Endothelial cell of umbilical vein (primary cell): ENCODE measurements around the gene OR2F1. TPM values are rescaled to one million over a fixed set of nuclear protein-coding genes. Genes with fewer than 3 reads are reported as not detected.

Experiments used
- BruUV-seq: library from RNA; stranded (reverse); fragments of 400-500 nt; replicated peaks from 2 replicates; lab custom pipeline; 2021; lab: Mats Ljungman, UMichigan
- CTCF ChIA-PET: fragments of 300-600, 350-600 bp; sonication (Branson Sonifier 250); formaldehyde crosslinking; loops from one replicate; lab custom pipeline; 2021; ENCODE audit warnings: antibody characterized with exemption, inconsistent platforms; lab: Charles Lee
- POLR2A ChIA-PET: fragments of 300-600, 350-600 bp; sonication (Branson Sonifier 250); formaldehyde crosslinking; loops from one replicate; lab custom pipeline; 2021; ENCODE audit warnings: antibody characterized with exemption, inconsistent platforms; lab: Charles Lee
- DNase-seq: peaks from one replicate; pipeline ENCODE4 v3.0.0-alpha.2; 2011; ENCODE audit warnings: low read depth, low spot score
- FAIRE-seq: peaks from 2 replicates; lab custom pipeline; 2011; peaks lifted over from hg19 to GRCh38; lab: Jason Lieb, UNC
- H2AFZ ChIP-seq: 2 replicates; pipeline ENCODE4 v1.6.0; 2012; ENCODE audit warnings: low read depth, low read length, control low read depth, inconsistent platforms
- H3K27ac ChIP-seq: 2 replicates; pipeline ENCODE4 v1.5.1; 2011; ENCODE audit warnings: low read depth, mild to moderate bottlenecking, control low read depth, low read length, moderate library complexity; ENCODE audit not compliant: insufficient read depth
- H3K27me3 ChIP-seq, 2 experiments: 2 replicates each; pipeline versions ENCODE4 v1.6.0 to v1.6.1; 2011; ENCODE audit warnings: low read length in 2 of 2, mixed read lengths in 1 of 2; ENCODE audit not compliant: control insufficient read depth in 2 of 2, insufficient read depth in 2 of 2
- H3K36me3 ChIP-seq, 2 experiments: 2 replicates in 1 of 2; 3 replicates in 1 of 2; pipeline ENCODE4 v1.5.1; 2011; ENCODE audit warnings: low read length in 2 of 2, mild to moderate bottlenecking in 1 of 2, moderate library complexity in 1 of 2; ENCODE audit not compliant: control insufficient read depth in 2 of 2, insufficient read depth in 2 of 2; ENCODE audit errors: extremely low read depth in 1 of 2
- H3K4me1 ChIP-seq: 3 replicates; pipeline ENCODE4 v1.5.1; 2011; ENCODE audit warnings: mild to moderate bottlenecking, low read length; ENCODE audit not compliant: control insufficient read depth, insufficient read depth; ENCODE audit errors: extremely low read depth
- H3K4me2 ChIP-seq: 2 replicates; pipeline ENCODE4 v1.6.1; 2011; ENCODE audit warnings: low read length, control low read depth, mixed read lengths; ENCODE audit not compliant: insufficient read depth
- H3K4me3 ChIP-seq, 3 experiments: fragments of 200-600 bp in 1 of 3; sonication (generic), shearing (Covaris generic) in 1 of 3; replicated peaks in 1 of 3; 2 replicates each; pipeline ENCODE4 v1.5.1; 2011 to 2016; ENCODE audit warnings: control low read depth in 3 of 3, low read length in 3 of 3, mild to moderate bottlenecking in 2 of 3, inconsistent platforms in 1 of 3, low read depth in 1 of 3, moderate library complexity in 1 of 3; ENCODE audit not compliant: insufficient read depth in 1 of 3
- H3K79me2 ChIP-seq: 2 replicates; pipeline ENCODE4 v1.6.0; 2012; ENCODE audit warnings: low read length, inconsistent platforms; ENCODE audit not compliant: control insufficient read depth, insufficient read depth
- H3K9ac ChIP-seq: replicated peaks from 2 replicates; pipeline ENCODE3; 2011; ENCODE audit warnings: low read length, control low read depth; ENCODE audit not compliant: insufficient read depth; ENCODE audit errors: extremely low read depth
- H3K9me1 ChIP-seq: replicated peaks from 3 replicates; pipeline ENCODE4 v1.6.0; 2011; ENCODE audit warnings: mild to moderate bottlenecking, low read length; ENCODE audit not compliant: control insufficient read depth, insufficient read depth; ENCODE audit errors: extremely low read depth
- H3K9me3 ChIP-seq: replicated peaks from 2 replicates; pipeline ENCODE4 v1.5.1; 2012; ENCODE audit warnings: low read length, inconsistent platforms; ENCODE audit not compliant: control insufficient read depth, insufficient read depth
- H4K20me1 ChIP-seq: replicated peaks from 2 replicates; pipeline ENCODE3; 2011; ENCODE audit warnings: mild to moderate bottlenecking, low read length; ENCODE audit not compliant: control insufficient read depth, insufficient read depth; ENCODE audit errors: extremely low read depth
- EZH2 ChIP-seq: IDR thresholded peaks from 2 replicates; pipeline ENCODE4 v1.6.1; 2012; ENCODE audit warnings: borderline replicate concordance, low read depth, mild to moderate bottlenecking, moderate library complexity, low read length, inconsistent platforms; ENCODE audit not compliant: severe bottlenecking
- FOS ChIP-seq: IDR thresholded peaks from 2 replicates; pipeline ENCODE4 v1.6.1; 2011; ENCODE audit warnings: mild to moderate bottlenecking, low read length, moderate library complexity, borderline replicate concordance; ENCODE audit not compliant: insufficient read depth
- GATA2 ChIP-seq: IDR thresholded peaks from 2 replicates; pipeline ENCODE4 v1.7.0; 2011; ENCODE audit warnings: low read depth, mild to moderate bottlenecking, moderate library complexity, mixed read lengths, low read length; ENCODE audit not compliant: insufficient read length, insufficient read depth
- JUN ChIP-seq: IDR thresholded peaks from 2 replicates; pipeline ENCODE4 v1.6.1; 2011; ENCODE audit warnings: borderline replicate concordance, low read depth; ENCODE audit not compliant: insufficient read length, insufficient read depth
- MYC ChIP-seq: IDR thresholded peaks from one replicate; pipeline ENCODE4 v1.6.1; 2011; ENCODE audit warnings: mild to moderate bottlenecking, low read depth, low read length
- POLR2A ChIP-seq: IDR thresholded peaks from 2 replicates; pipeline ENCODE4 v1.6.1; 2012; ENCODE audit warnings: low read depth, mild to moderate bottlenecking, control low read depth, low read length
- POLR2AphosphoS5 ChIP-seq: IDR thresholded peaks from 2 replicates; pipeline ENCODE4 v1.6.1; 2012; ENCODE audit warnings: low read depth, mild to moderate bottlenecking, control low read depth, low read length, moderate library complexity; ENCODE audit not compliant: insufficient read depth
- dilution Hi-C: fragments of 300-500 bp; cut with MboI; formaldehyde crosslinking; loops from one replicate; pipeline ENCODE4 v1.15.0; 2019; ENCODE audit warnings: low sequenced_read_pairs; ENCODE audit not compliant: extremely low pct_ligation_motif_present
- intact Hi-C: fragments of 100-400 bp; cut with micrococcal nuclease; formaldehyde crosslinking; loops from one replicate; pipeline ENCODE4 v1.10.0; 2022
- polyA plus RNA-seq, 4 experiments: library from polyadenylated mRNA; depleted of rRNA in 3 of 4; stranded (reverse) in 3 of 4; unstranded in 1 of 4; fragments of >200 nt; gene quantifications; 2 replicates each; pipeline versions ENCODE4 v1.2.1 to v1.2.3, GENCODE V29; 2011 to 2012; ENCODE audit warnings: missing spikeins in 1 of 4
- total RNA-seq: library from RNA; stranded (reverse); gene quantifications from 2 replicates; pipeline ENCODE4 v1.2.3, GENCODE V29; 2021
- TF ChIP-seq, protein P1 (sequence below), 2 donors: IDR thresholded peaks; 1 replicate in 1 of 2; 2 replicates in 1 of 2; pipeline ENCODE4 v1.5.1; 2011; ENCODE audit warnings: low read length in 2 of 2, mild to moderate bottlenecking in 2 of 2, moderate library complexity in 2 of 2, control low read depth in 1 of 2, inconsistent platforms in 1 of 2, low read depth in 1 of 2; ENCODE audit not compliant: insufficient read depth in 1 of 2; ENCODE audit errors: extremely low read depth in 1 of 2
- TF ChIP-seq, protein P2 (sequence below): IDR thresholded peaks from 2 replicates; pipeline ENCODE4 v1.6.1; 2011; ENCODE audit not compliant: insufficient read depth, insufficient read length

The OR2F1 gene
- total and polyA plus RNA-seq, 2 donors (not counting 3 experiments of a cell fraction or from before 2014, with no cell fraction given) = not detected

GRCh38 chr7:143960813-143961610 lies 6.4 kb downstream of the OR2F1 start:
- H3K79me2 ChIP-seq = no peaks in the 10 kb centered on the region
- ChIA-PET CTCF (no interaction called here), POLR2A (no interaction called here)
- no peaks in the 10 kb centered on the region for H3K9me3 ChIP-seq
- H3K27me3 ChIP-seq = peaks cover 4 to 8% of the 10 kb centered on the region in 2 experiments
- no peak overlapping the region for H3K9ac ChIP-seq
- TF ChIP-seq POLR2A (no peak), JUN (no peak), MYC (no peak), POLR2AphosphoS5 (no peak), GATA2 (no peak), FOS (no peak), EZH2 (no peak)
- TF ChIP-seq, protein P1, sequence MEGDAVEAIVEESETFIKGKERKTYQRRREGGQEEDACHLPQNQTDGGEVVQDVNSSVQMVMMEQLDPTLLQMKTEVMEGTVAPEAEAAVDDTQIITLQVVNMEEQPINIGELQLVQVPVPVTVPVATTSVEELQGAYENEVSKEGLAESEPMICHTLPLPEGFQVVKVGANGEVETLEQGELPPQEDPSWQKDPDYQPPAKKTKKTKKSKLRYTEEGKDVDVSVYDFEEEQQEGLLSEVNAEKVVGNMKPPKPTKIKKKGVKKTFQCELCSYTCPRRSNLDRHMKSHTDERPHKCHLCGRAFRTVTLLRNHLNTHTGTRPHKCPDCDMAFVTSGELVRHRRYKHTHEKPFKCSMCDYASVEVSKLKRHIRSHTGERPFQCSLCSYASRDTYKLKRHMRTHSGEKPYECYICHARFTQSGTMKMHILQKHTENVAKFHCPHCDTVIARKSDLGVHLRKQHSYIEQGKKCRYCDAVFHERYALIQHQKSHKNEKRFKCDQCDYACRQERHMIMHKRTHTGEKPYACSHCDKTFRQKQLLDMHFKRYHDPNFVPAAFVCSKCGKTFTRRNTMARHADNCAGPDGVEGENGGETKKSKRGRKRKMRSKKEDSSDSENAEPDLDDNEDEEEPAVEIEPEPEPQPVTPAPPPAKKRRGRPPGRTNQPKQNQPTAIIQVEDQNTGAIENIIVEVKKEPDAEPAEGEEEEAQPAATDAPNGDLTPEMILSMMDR (IDR thresholded peaks at IDR 0.05; ENCODE audit: extremely low read depth in 1 of 2, insufficient read depth in 1 of 2, low read depth in 1 of 2, low read length in 2 of 2) = no peak
- TF ChIP-seq, protein P2, sequence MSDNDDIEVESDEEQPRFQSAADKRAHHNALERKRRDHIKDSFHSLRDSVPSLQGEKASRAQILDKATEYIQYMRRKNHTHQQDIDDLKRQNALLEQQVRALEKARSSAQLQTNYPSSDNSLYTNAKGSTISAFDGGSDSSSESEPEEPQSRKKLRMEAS = no peak
- H2AFZ ChIP-seq = no peak overlapping the region
- no peaks in the 10 kb centered on the region for H3K9me1 ChIP-seq
- dilution Hi-C loops = no loop called here
- H3K4me1 ChIP-seq = no peaks in the 10 kb centered on the region
- H3K27ac ChIP-seq = no peak overlapping the region
- no peaks in the 10 kb centered on the region for H4K20me1 ChIP-seq
- no peak for FAIRE-seq
- no peaks in the 10 kb centered on the region for H3K36me3 ChIP-seq
- no peak overlapping the region for H3K4me2 ChIP-seq
- no TSS peak for BruUV-seq
- DNase-seq = no peak
- no peak overlapping the region for H3K4me3 ChIP-seq
- intact Hi-C loops = no loop called here
